Nephron progenitor cell (in vitro differentiated cells): ENCODE measurements around the gene ARHGEF12.

Experiments used
- DNase-seq: peaks from one replicate; pipeline ENCODE4 v3.0.0; 2021
- H3K27ac Mint-ChIP-seq: 2 replicates; pipeline ENCODE4 v1.8.0; 2021; ENCODE audit warnings: mild to moderate bottlenecking, moderate library complexity, mixed read lengths
- H3K27me3 Mint-ChIP-seq: 2 replicates; pipeline ENCODE4 v1.8.0; 2021; ENCODE audit warnings: mild to moderate bottlenecking, low read depth, mixed read lengths; ENCODE audit not compliant: poor library complexity
- H3K36me3 Mint-ChIP-seq: 2 replicates; pipeline ENCODE4 v1.8.0; 2021; ENCODE audit warnings: low read depth, mixed read lengths
- H3K4me1 Mint-ChIP-seq: 2 replicates; pipeline ENCODE4 v1.8.0; 2021; ENCODE audit warnings: mixed read lengths
- H3K4me3 Mint-ChIP-seq: 2 replicates; pipeline ENCODE4 v1.8.0; 2021; ENCODE audit warnings: mild to moderate bottlenecking, moderate library complexity, mixed read lengths
- H3K9me3 Mint-ChIP-seq: 2 replicates; pipeline ENCODE4 v1.8.0; 2021; ENCODE audit warnings: mild to moderate bottlenecking, moderate library complexity, mixed read lengths
- CTCF ChIP-seq: fragments of 200-600 bp; sonication (generic); IDR thresholded peaks from 2 replicates; pipeline ENCODE4 v1.5.0; 2021; ENCODE audit warnings: antibody characterized with exemption

ARHGEF12 gene

GRCh38 chr11:120390585-120390922 lies 54.3 kb downstream of the ARHGEF12 start:
- Mint-ChIP-seq H3K27ac (no peak overlapping the region), H3K4me3 (no peak overlapping the region)

GRCh38 chr11:120391292-120391691 lies 55.1 kb downstream of the ARHGEF12 start:
- no peaks in the 10 kb centered on the region for H3K4me1 Mint-ChIP-seq
- H3K4me3 Mint-ChIP-seq = no peak overlapping the region
- H3K27ac Mint-ChIP-seq = peak overlapping the region; percentile 23
- no peak for TF ChIP-seq CTCF
- DNase-seq = no peak
- H3K27me3 Mint-ChIP-seq = no peaks in the 10 kb centered on the region
- H3K36me3 Mint-ChIP-seq = peaks cover 46% of the 10 kb centered on the region
- peaks cover 50% of the 10 kb centered on the region for H3K9me3 Mint-ChIP-seq

More at GRCh38 chr11:120390585-120390922, 54.3 kb downstream of the ARHGEF12 start:
- no peaks in the 10 kb centered on the region for H3K27me3 Mint-ChIP-seq
- H3K4me1 Mint-ChIP-seq = no peaks in the 10 kb centered on the region
- peaks cover 43% of the 10 kb centered on the region for H3K9me3 Mint-ChIP-seq
- TF ChIP-seq CTCF = no peak
- peaks cover 41% of the 10 kb centered on the region for H3K36me3 Mint-ChIP-seq
- DNase-seq = no peak

- peaks cover 46% of the 10 kb centered on the region for H3K36me3 Mint-ChIP-seq
- H3K4me1 Mint-ChIP-seq = no peaks in the 10 kb centered on the region
- no peaks in the 10 kb centered on the region for H3K27me3 Mint-ChIP-seq
- H3K9me3 Mint-ChIP-seq = peaks cover 51% of the 10 kb centered on the region
- no peak for DNase-seq
- TF ChIP-seq CTCF = no peak
- no peak overlapping the region for H3K4me3 Mint-ChIP-seq
- peak overlapping the region; percentile 29 for H3K27ac Mint-ChIP-seq
Observed at GRCh38 chr11:120391854-120392253, 55.6 kb downstream of the ARHGEF12 start.

- TF ChIP-seq CTCF = no peak
- Mint-ChIP-seq H3K4me3 (no peak overlapping the region), H3K27ac (no peak overlapping the region)
Observed at GRCh38 chr11:120392314-120392713, 56.1 kb downstream of the ARHGEF12 start.

GRCh38 chr11:120392793-120393192 lies 56.6 kb downstream of the ARHGEF12 start:
- DNase-seq = no peak
- H3K9me3 Mint-ChIP-seq = peaks cover 51% of the 10 kb centered on the region
- H3K27me3 Mint-ChIP-seq = no peaks in the 10 kb centered on the region
- no peak for TF ChIP-seq CTCF
- H3K4me3 Mint-ChIP-seq = no peak overlapping the region
- H3K4me1 Mint-ChIP-seq = no peaks in the 10 kb centered on the region
- no peak overlapping the region for H3K27ac Mint-ChIP-seq
- peaks cover 46% of the 10 kb centered on the region for H3K36me3 Mint-ChIP-seq

More at GRCh38 chr11:120392314-120392713, 56.1 kb downstream of the ARHGEF12 start:
- H3K4me1 Mint-ChIP-seq = no peaks in the 10 kb centered on the region
- H3K36me3 Mint-ChIP-seq = peaks cover 46% of the 10 kb centered on the region
- no peaks in the 10 kb centered on the region for H3K27me3 Mint-ChIP-seq
- no peak for DNase-seq
- peaks cover 51% of the 10 kb centered on the region for H3K9me3 Mint-ChIP-seq

GRCh38 chr11:120394119-120394518 lies 57.9 kb downstream of the ARHGEF12 start:
- no peak overlapping the region for H3K27ac Mint-ChIP-seq
- no peaks in the 10 kb centered on the region for H3K4me1 Mint-ChIP-seq
- no peak overlapping the region for H3K4me3 Mint-ChIP-seq
- no peak for DNase-seq
- no peaks in the 10 kb centered on the region for H3K27me3 Mint-ChIP-seq
- TF ChIP-seq CTCF = no peak
- H3K36me3 Mint-ChIP-seq = peaks cover 44% of the 10 kb centered on the region
- peaks cover 50% of the 10 kb centered on the region for H3K9me3 Mint-ChIP-seq
